AG04449 (cell line): Measurements from ENCODE around the gene TCIRG1.
"Not testable (repeated sequence)": the region's sequence is repeated elsewhere in the genome, so short reads cannot be mapped to it uniquely, and the experiment has no call there.

Source experiments
- CTCF ChIA-PET: fragments of 350-600 bp; formaldehyde crosslinking; extraction: SDS; loops from one replicate; lab custom pipeline; 2021; ENCODE audit warnings: antibody characterized with exemption; lab: Yijun Ruan, JAX
- POLR2A ChIA-PET: fragments of 400-600, 350-600 bp; formaldehyde crosslinking; extraction: SDS; loops from one replicate; lab custom pipeline; 2020; ENCODE audit warnings: antibody characterized with exemption, inconsistent platforms; lab: Yijun Ruan, JAX
- DNase-seq: peaks from one replicate; pipeline ENCODE4 v3.0.0-alpha.2; 2010; ENCODE audit warnings: low read depth, low spot score
- H3K4me3 ChIP-seq: 2 replicates; pipeline ENCODE4 v1.5.1; 2011; ENCODE audit warnings: low read depth, mild to moderate bottlenecking, control low read depth, low read length
- TF ChIP-seq, protein P1 (sequence below): IDR thresholded peaks from one replicate; pipeline ENCODE4 v1.5.1; 2011; ENCODE audit warnings: mild to moderate bottlenecking, moderate library complexity, low read length, control low read depth, inconsistent platforms; ENCODE audit not compliant: insufficient read depth; ENCODE audit errors: missing control alignments

The TCIRG1 gene

GRCh38 chr11:68092411-68092810 lies 53.6 kb downstream of the TCIRG1 start:
- CTCF ChIA-PET, result interaction anchor here (0.9 to 1.3 kb wide), 3 partner anchors 14 to 117 kb away, joined by 3 to 4 read pairs (median 3); no protein-coding TSS in a partner anchor
- no peak overlapping the region for H3K4me3 ChIP-seq
- TF ChIP-seq, protein P1, sequence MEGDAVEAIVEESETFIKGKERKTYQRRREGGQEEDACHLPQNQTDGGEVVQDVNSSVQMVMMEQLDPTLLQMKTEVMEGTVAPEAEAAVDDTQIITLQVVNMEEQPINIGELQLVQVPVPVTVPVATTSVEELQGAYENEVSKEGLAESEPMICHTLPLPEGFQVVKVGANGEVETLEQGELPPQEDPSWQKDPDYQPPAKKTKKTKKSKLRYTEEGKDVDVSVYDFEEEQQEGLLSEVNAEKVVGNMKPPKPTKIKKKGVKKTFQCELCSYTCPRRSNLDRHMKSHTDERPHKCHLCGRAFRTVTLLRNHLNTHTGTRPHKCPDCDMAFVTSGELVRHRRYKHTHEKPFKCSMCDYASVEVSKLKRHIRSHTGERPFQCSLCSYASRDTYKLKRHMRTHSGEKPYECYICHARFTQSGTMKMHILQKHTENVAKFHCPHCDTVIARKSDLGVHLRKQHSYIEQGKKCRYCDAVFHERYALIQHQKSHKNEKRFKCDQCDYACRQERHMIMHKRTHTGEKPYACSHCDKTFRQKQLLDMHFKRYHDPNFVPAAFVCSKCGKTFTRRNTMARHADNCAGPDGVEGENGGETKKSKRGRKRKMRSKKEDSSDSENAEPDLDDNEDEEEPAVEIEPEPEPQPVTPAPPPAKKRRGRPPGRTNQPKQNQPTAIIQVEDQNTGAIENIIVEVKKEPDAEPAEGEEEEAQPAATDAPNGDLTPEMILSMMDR, result no peak
- DNase-seq, result no peak
- POLR2A ChIA-PET, result no interaction called here

- H3K4me3 ChIP-seq, DNase-seq, POLR2A ChIA-PET: not testable (repeated sequence)
- CTCF ChIA-PET, result interaction anchor here (0.9 to 1.3 kb wide), 3 partner anchors 14 to 116 kb away, joined by 3 to 4 read pairs (median 3); no protein-coding TSS in a partner anchor
Measured at GRCh38 chr11:68092946-68093345, 54.1 kb downstream of the TCIRG1 start.

GRCh38 chr11:68093565-68093964 lies 54.7 kb downstream of the TCIRG1 start:
- DNase-seq, result no peak
- H3K4me3 ChIP-seq, result no peak overlapping the region
- CTCF ChIA-PET, result interaction anchor here (0.9 to 1.3 kb wide), 3 partner anchors 15 to 115 kb away, joined by 3 to 4 read pairs (median 3); no protein-coding TSS in a partner anchor
- POLR2A ChIA-PET, result no interaction called here
- TF ChIP-seq, protein P1, result no peak

DNA sequence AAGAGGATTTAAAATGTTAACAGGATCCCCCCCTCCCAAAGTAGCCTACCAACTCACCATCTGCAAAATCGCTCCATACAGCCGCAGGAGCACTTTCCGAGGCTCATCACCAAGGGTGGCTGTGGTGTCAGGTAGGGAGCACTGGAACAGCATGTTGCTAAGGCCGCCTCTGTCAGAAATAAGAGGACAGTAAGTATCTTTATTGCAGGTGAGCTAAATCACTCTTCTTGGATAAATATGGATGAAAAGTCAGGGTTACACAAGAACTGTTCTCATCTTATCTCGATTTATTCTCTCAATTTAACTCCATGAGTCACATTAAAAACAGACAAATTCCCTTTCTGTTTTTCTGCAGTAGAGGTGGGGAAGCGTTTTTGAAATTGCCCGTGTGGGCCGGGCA lies 58.1 kb downstream of the TCIRG1 start:
- TF ChIP-seq, protein P1, result no peak
- POLR2A ChIA-PET, result no interaction called here
- CTCF ChIA-PET, result no interaction called here
- H3K4me3 ChIP-seq, result no peak overlapping the region
- no peak for DNase-seq

DNA sequence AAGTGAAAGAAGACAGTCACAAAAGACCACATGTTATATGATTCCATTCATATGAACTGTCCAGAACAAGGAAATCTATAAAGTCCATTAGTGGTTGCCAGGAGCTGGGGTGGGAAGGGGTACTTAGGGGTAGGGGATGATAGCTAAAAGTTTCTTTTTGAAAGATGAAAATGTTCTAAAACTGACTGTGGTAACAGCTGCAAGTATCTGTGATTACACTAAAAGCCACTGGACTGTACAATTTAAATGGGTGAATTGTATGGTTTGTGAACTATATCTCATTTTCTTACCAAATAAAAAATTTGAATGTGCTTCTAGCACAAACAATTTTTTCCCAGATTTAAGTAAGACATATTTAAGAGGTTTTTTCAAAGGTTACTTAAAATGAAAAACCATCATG lies 60.2 kb downstream of the TCIRG1 start:
- CTCF ChIA-PET, result interaction anchor here (0.9 to 1.0 kb wide), 2 partner anchors 12 to 19 kb away, joined by 3 read pairs; no protein-coding TSS in a partner anchor
- POLR2A ChIA-PET, result no interaction called here

GRCh38 chr11:68099474-68100405 lies 60.9 kb downstream of the TCIRG1 start:
- DNase-seq, result no peak
- POLR2A ChIA-PET, result no interaction called here
- CTCF ChIA-PET, result interaction anchor here (1.0 kb wide), 1 partner anchor 13 kb away, joined by 3 read pairs; no protein-coding TSS in a partner anchor

More for the DNA sequence above, 60.2 kb downstream of the TCIRG1 start:
- H3K4me3 ChIP-seq, result no peak overlapping the region
- no peak for DNase-seq
- TF ChIP-seq, protein P1, result no peak

More at GRCh38 chr11:68099474-68100405, 60.9 kb downstream of the TCIRG1 start:
- H3K4me3 ChIP-seq, result no peak overlapping the region
- TF ChIP-seq, protein P1, result no peak
